ENCODE data around the gene SLC8A1.

The SLC8A1 gene

GRCh38 chr2:40220177-40220925, 231.5 kb downstream of the SLC8A1 start:
- Histone ChIP-seq H3K27ac (no peak overlapping the region), H3K4me3 (ENCODE audit: low read depth, low read length) (no peak overlapping the region), H3K27me3 (ENCODE audit: insufficient read depth, low read depth, severe bottlenecking) (no peaks in the 10 kb centered on the region), H3K9me3 (ENCODE audit: severe bottlenecking) (peaks cover 10% of the 10 kb centered on the region), H3K36me3 (no peaks in the 10 kb centered on the region)
- no peak for DNase-seq
- TF ChIP-seq CTCF (IDR thresholded peaks at IDR 0.05; ENCODE audit: low read depth, low read length) = no peak

GRCh38 chr2:40219141-40219540, 232.7 kb downstream of the SLC8A1 start:
- H3K9me3 ChIP-seq (ENCODE audit: severe bottlenecking) = peaks cover 10% of the 10 kb centered on the region
- no peak overlapping the region for H3K4me3 ChIP-seq (ENCODE audit: low read depth, low read length)
- H3K27ac ChIP-seq = no peak overlapping the region
- H3K36me3 ChIP-seq = no peaks in the 10 kb centered on the region
- no peak for TF ChIP-seq CTCF (IDR thresholded peaks at IDR 0.05; ENCODE audit: low read depth, low read length)
- DNase-seq = no peak
- no peaks in the 10 kb centered on the region for H3K27me3 ChIP-seq (ENCODE audit: insufficient read depth, low read depth, severe bottlenecking)

GRCh38 chr2:40218679-40219078, 233.2 kb downstream of the SLC8A1 start:
- DNase-seq = no peak
- Histone ChIP-seq H3K27me3 (ENCODE audit: insufficient read depth, low read depth, severe bottlenecking) (no peaks in the 10 kb centered on the region), H3K27ac (no peak overlapping the region)

GRCh38 chr2:40213619-40214018, 238.3 kb downstream of the SLC8A1 start:
- Histone ChIP-seq H3K27ac (no peak overlapping the region), H3K4me3 (ENCODE audit: low read depth, low read length) (no peak overlapping the region), H3K36me3 (no peaks in the 10 kb centered on the region), H3K9me3 (ENCODE audit: severe bottlenecking) (peaks cover 5% of the 10 kb centered on the region), H3K27me3 (ENCODE audit: insufficient read depth, low read depth, severe bottlenecking) (no peaks in the 10 kb centered on the region)
- TF ChIP-seq CTCF (IDR thresholded peaks at IDR 0.05; ENCODE audit: low read depth, low read length) = no peak
- DNase-seq = no peak

More at GRCh38 chr2:40218679-40219078, 233.2 kb downstream of the SLC8A1 start:
- TF ChIP-seq CTCF (IDR thresholded peaks at IDR 0.05; ENCODE audit: low read depth, low read length) = no peak
- H3K4me3 ChIP-seq (ENCODE audit: low read depth, low read length) = no peak overlapping the region
- peaks cover 10% of the 10 kb centered on the region for H3K9me3 ChIP-seq (ENCODE audit: severe bottlenecking)
- no peaks in the 10 kb centered on the region for H3K36me3 ChIP-seq

GRCh38 chr2:40213071-40213470, 238.8 kb downstream of the SLC8A1 start:
- peak; percentile 50; the same call in 1 of the 2 replicates for TF ChIP-seq CTCF (IDR thresholded peaks at IDR 0.05; ENCODE audit: low read depth, low read length)
- no peaks in the 10 kb centered on the region for H3K36me3 ChIP-seq
- no peak overlapping the region for H3K4me3 ChIP-seq (ENCODE audit: low read depth, low read length)
- H3K27ac ChIP-seq = no peak overlapping the region
- peaks cover 5% of the 10 kb centered on the region for H3K9me3 ChIP-seq (ENCODE audit: severe bottlenecking)
- DNase-seq = no peak
- no peaks in the 10 kb centered on the region for H3K27me3 ChIP-seq (ENCODE audit: insufficient read depth, low read depth, severe bottlenecking)

GRCh38 chr2:40210968-40211353, 240.9 kb downstream of the SLC8A1 start:
- DNase-seq = no peak
- no peak for TF ChIP-seq CTCF (IDR thresholded peaks at IDR 0.05; ENCODE audit: low read depth, low read length)
- no peaks in the 10 kb centered on the region for H3K9me3 ChIP-seq (ENCODE audit: severe bottlenecking)
- H3K27me3 ChIP-seq (ENCODE audit: insufficient read depth, low read depth, severe bottlenecking) = no peaks in the 10 kb centered on the region
- no peak overlapping the region for H3K27ac ChIP-seq
- H3K4me3 ChIP-seq (ENCODE audit: low read depth, low read length) = no peak overlapping the region
- H3K36me3 ChIP-seq = no peaks in the 10 kb centered on the region
